HepG2 (cell line): ENCODE measurements around the gene TBX19. TPM values are rescaled to one million over a fixed set of nuclear protein-coding genes. Genes with fewer than 3 reads are reported as not detected.

ENCODE experiments used
- ARNT ChIP-seq: fragments of 450-650 bp; IDR thresholded peaks from 2 replicates; pipeline ENCODE4 v1.6.1; 2017
- CHD4 ChIP-seq: fragments of 200-600 bp; sonication (generic); IDR thresholded peaks from 2 replicates; pipeline ENCODE4 v1.7.0; 2017; ENCODE audit warnings: mild to moderate bottlenecking, low read length, borderline replicate concordance
- HHEX ChIP-seq: IDR thresholded peaks from 2 replicates; pipeline ENCODE4 v1.6.1; 2016; ENCODE audit warnings: control low read depth
- JDP2 ChIP-seq: sonication (generic); formaldehyde crosslinking; IDR thresholded peaks from 2 replicates; pipeline ENCODE4 v1.8.1; 2022; ENCODE audit warnings: missing genetic modification reagents, borderline replicate concordance
- KLF16 ChIP-seq, 2 experiments: sonication (generic) in 1 of 2; formaldehyde crosslinking in 1 of 2; IDR thresholded peaks; 2 replicates each; pipeline versions ENCODE4 v1.6.1 to v1.8.0; 2016 to 2023; ENCODE audit warnings: missing genetic modification reagents in 2 of 2, missing compliant biosample characterization in 1 of 2
- NAIF1 ChIP-seq: sonication (generic); formaldehyde crosslinking; IDR thresholded peaks from 2 replicates; pipeline ENCODE4 v1.5.0; 2020; ENCODE audit warnings: mild to moderate bottlenecking, missing genetic modification reagents, borderline replicate concordance
- PAF1 ChIP-seq: IDR thresholded peaks from 2 replicates; pipeline ENCODE4 v1.6.1; 2016; ENCODE audit warnings: missing genetic modification reagents, missing compliant biosample characterization
- TCF7 ChIP-seq: sonication (generic); IDR thresholded peaks from 2 replicates; pipeline ENCODE4 v1.6.1; 2016; ENCODE audit warnings: antibody characterized with exemption, low read depth
- ZBTB21 ChIP-seq: sonication (generic); formaldehyde crosslinking; IDR thresholded peaks from 2 replicates; pipeline ENCODE4 v1.4.0; 2020; ENCODE audit warnings: missing genetic modification reagents
- ZFY ChIP-seq: sonication (generic); formaldehyde crosslinking; IDR thresholded peaks from 2 replicates; pipeline ENCODE4 v1.4.0; 2020; ENCODE audit warnings: missing genetic modification reagents
- ZNF350 ChIP-seq: sonication (generic); formaldehyde crosslinking; IDR thresholded peaks from 2 replicates; pipeline ENCODE4 v1.4.0; 2020; ENCODE audit warnings: mild to moderate bottlenecking, low read depth, missing genetic modification reagents, borderline replicate concordance
- polyA plus RNA-seq, 8 experiments: library from polyadenylated mRNA; depleted of rRNA in 3 of 8; stranded (reverse) in 7 of 8; unstranded in 1 of 8; fragments of >200 nt; fragmentation: Illumina TruSeq in 4 of 8; extraction: Trizol in 4 of 8; gene quantifications; 2 replicates each; pipeline versions ENCODE4 v1.2.1 to v1.2.3, GENCODE V29; 2011 to 2016; ENCODE audit warnings: low read depth in 4 of 8, missing spikeins in 1 of 8, mixed read lengths in 1 of 8; ENCODE audit not compliant: insufficient read depth in 1 of 8
- total RNA-seq, 5 experiments: library from RNA; depleted of rRNA; stranded (reverse); fragments of >200 nt; fragmentation: Illumina TruSeq; extraction: Trizol; gene quantifications; 2 replicates each; pipeline ENCODE4 v1.2.3, GENCODE V29; 2016; ENCODE audit warnings: low read depth in 1 of 5
- TF ChIP-seq, protein P1 (sequence below): sonication (generic); formaldehyde crosslinking; IDR thresholded peaks from 2 replicates; pipeline ENCODE4 v1.9.0; 2021; ENCODE audit warnings: missing genetic modification reagents, mild to moderate bottlenecking, borderline replicate concordance
- TF ChIP-seq, protein P2 (sequence below): sonication (generic); formaldehyde crosslinking; conservative IDR thresholded peaks from 2 replicates; pipeline ENCODE4 v1.8.0; 2022; ENCODE audit warnings: missing genetic modification reagents
- TF ChIP-seq, protein P3 (sequence below): sonication (generic); formaldehyde crosslinking; IDR thresholded peaks from 2 replicates; pipeline ENCODE4 v1.8.1; 2023; ENCODE audit warnings: mild to moderate bottlenecking, missing genetic modification reagents
- TF ChIP-seq, protein P4 (sequence below): sonication (generic); formaldehyde crosslinking; IDR thresholded peaks from 2 replicates; pipeline ENCODE4 v1.4.0; 2020; ENCODE audit warnings: missing genetic modification reagents
- TF ChIP-seq, protein P5 (sequence below): sonication (generic); formaldehyde crosslinking; IDR thresholded peaks from 2 replicates; pipeline ENCODE4 v1.4.0; 2020; ENCODE audit warnings: missing genetic modification reagents, borderline replicate concordance

Gene TBX19
- total and polyA plus RNA-seq, 2 of the 13 experiments (the other 11 are each of a cell fraction or from before 2014, with no cell fraction given), result 0.31 to 1.4 TPM

DNA sequence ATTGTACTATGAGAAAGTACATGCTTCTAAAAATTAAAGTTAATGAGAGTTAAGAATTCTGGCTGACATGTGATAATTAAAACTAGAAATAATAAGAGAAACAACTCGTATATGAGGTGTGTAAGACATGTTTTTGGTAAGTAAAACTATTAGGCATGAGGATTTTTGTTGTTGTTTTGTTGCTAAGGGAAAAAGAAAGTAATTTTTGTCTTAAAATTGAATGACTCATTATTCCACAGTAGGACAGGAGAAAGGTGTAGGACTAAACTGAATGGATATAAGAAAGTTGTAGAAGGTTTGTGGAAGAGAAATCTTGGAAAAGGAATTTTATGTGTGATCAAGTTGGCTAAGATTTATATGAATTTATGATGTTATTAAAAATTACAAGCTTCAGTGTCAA lies 54.8 kb downstream of the TBX19 start (continued):
- TF ChIP-seq, protein P1, sequence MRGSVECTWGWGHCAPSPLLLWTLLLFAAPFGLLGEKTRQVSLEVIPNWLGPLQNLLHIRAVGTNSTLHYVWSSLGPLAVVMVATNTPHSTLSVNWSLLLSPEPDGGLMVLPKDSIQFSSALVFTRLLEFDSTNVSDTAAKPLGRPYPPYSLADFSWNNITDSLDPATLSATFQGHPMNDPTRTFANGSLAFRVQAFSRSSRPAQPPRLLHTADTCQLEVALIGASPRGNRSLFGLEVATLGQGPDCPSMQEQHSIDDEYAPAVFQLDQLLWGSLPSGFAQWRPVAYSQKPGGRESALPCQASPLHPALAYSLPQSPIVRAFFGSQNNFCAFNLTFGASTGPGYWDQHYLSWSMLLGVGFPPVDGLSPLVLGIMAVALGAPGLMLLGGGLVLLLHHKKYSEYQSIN (CRISPR knock-in tag), result no peak
- TF ChIP-seq PAF1, result no peak
- TF ChIP-seq NAIF1 (CRISPR knock-in tag), result no peak
- TF ChIP-seq CHD4, result no peak
- no peak for TF ChIP-seq JDP2
- no peak for TF ChIP-seq TCF7
- TF ChIP-seq, protein P2, sequence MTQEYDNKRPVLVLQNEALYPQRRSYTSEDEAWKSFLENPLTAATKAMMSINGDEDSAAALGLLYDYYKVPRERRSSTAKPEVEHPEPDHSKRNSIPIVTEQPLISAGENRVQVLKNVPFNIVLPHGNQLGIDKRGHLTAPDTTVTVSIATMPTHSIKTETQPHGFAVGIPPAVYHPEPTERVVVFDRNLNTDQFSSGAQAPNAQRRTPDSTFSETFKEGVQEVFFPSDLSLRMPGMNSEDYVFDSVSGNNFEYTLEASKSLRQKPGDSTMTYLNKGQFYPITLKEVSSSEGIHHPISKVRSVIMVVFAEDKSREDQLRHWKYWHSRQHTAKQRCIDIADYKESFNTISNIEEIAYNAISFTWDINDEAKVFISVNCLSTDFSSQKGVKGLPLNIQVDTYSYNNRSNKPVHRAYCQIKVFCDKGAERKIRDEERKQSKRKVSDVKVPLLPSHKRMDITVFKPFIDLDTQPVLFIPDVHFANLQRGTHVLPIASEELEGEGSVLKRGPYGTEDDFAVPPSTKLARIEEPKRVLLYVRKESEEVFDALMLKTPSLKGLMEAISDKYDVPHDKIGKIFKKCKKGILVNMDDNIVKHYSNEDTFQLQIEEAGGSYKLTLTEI (CRISPR knock-in tag), result no peak
- TF ChIP-seq KLF16 (CRISPR knock-in tag; IDR thresholded peaks at IDR 0.05), result no peak
- TF ChIP-seq ZBTB21 (CRISPR knock-in tag), result no peak
- TF ChIP-seq ZFY (CRISPR knock-in tag), result no peak
- TF ChIP-seq, protein P3, sequence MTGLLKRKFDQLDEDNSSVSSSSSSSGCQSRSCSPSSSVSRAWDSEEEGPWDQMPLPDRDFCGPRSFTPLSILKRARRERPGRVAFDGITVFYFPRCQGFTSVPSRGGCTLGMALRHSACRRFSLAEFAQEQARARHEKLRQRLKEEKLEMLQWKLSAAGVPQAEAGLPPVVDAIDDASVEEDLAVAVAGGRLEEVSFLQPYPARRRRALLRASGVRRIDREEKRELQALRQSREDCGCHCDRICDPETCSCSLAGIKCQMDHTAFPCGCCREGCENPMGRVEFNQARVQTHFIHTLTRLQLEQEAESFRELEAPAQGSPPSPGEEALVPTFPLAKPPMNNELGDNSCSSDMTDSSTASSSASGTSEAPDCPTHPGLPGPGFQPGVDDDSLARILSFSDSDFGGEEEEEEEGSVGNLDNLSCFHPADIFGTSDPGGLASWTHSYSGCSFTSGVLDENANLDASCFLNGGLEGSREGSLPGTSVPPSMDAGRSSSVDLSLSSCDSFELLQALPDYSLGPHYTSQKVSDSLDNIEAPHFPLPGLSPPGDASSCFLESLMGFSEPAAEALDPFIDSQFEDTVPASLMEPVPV, result no peak
- no peak for TF ChIP-seq HHEX (CRISPR knock-in tag)
- no peak for TF ChIP-seq ARNT
- TF ChIP-seq ZNF350 (CRISPR knock-in tag), result no peak
- TF ChIP-seq, protein P4, sequence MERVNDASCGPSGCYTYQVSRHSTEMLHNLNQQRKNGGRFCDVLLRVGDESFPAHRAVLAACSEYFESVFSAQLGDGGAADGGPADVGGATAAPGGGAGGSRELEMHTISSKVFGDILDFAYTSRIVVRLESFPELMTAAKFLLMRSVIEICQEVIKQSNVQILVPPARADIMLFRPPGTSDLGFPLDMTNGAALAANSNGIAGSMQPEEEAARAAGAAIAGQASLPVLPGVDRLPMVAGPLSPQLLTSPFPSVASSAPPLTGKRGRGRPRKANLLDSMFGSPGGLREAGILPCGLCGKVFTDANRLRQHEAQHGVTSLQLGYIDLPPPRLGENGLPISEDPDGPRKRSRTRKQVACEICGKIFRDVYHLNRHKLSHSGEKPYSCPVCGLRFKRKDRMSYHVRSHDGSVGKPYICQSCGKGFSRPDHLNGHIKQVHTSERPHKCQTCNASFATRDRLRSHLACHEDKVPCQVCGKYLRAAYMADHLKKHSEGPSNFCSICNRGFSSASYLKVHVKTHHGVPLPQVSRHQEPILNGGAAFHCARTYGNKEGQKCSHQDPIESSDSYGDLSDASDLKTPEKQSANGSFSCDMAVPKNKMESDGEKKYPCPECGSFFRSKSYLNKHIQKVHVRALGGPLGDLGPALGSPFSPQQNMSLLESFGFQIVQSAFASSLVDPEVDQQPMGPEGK (CRISPR knock-in tag), result no peak
- TF ChIP-seq, protein P5, sequence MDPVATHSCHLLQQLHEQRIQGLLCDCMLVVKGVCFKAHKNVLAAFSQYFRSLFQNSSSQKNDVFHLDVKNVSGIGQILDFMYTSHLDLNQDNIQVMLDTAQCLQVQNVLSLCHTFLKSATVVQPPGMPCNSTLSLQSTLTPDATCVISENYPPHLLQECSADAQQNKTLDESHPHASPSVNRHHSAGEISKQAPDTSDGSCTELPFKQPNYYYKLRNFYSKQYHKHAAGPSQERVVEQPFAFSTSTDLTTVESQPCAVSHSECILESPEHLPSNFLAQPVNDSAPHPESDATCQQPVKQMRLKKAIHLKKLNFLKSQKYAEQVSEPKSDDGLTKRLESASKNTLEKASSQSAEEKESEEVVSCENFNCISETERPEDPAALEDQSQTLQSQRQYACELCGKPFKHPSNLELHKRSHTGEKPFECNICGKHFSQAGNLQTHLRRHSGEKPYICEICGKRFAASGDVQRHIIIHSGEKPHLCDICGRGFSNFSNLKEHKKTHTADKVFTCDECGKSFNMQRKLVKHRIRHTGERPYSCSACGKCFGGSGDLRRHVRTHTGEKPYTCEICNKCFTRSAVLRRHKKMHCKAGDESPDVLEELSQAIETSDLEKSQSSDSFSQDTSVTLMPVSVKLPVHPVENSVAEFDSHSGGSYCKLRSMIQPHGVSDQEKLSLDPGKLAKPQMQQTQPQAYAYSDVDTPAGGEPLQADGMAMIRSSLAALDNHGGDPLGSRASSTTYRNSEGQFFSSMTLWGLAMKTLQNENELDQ, result no peak
